Keratinocyte (primary cell): Measurements from ENCODE around the gene C1orf35. TPM values are rescaled to one million over a fixed set of nuclear protein-coding genes. Genes with fewer than 3 reads are reported as not detected.

Source experiments
- DNase-seq: peaks from one replicate; pipeline ENCODE4 v3.0.0-alpha.2; 2011; ENCODE audit warnings: low read depth, missing footprints, low spot score
- FAIRE-seq: peaks from 2 replicates; lab custom pipeline; 2011; peaks lifted over from hg19 to GRCh38; lab: Jason Lieb, UNC
- H2AFZ ChIP-seq: 2 replicates; pipeline ENCODE4 v1.6.0; 2012; ENCODE audit warnings: low read length, control low read depth, inconsistent platforms; ENCODE audit not compliant: control insufficient read depth
- H3K27ac ChIP-seq: 2 replicates; pipeline ENCODE4 v1.5.1; 2011; ENCODE audit warnings: low read length; ENCODE audit not compliant: control insufficient read depth, insufficient read depth
- H3K27me3 ChIP-seq: 3 replicates; pipeline ENCODE4 v1.6.0; 2011; ENCODE audit warnings: low read length; ENCODE audit not compliant: control insufficient read depth, insufficient read depth; ENCODE audit errors: extremely low read depth
- H3K36me3 ChIP-seq, 2 experiments: 2 replicates in 1 of 2; 3 replicates in 1 of 2; pipeline ENCODE4 v1.5.1; 2011; ENCODE audit warnings: low read length in 2 of 2, mild to moderate bottlenecking in 1 of 2; ENCODE audit not compliant: control insufficient read depth in 2 of 2, insufficient read depth in 2 of 2; ENCODE audit errors: extremely low read depth in 1 of 2
- H3K4me1 ChIP-seq: 3 replicates; pipeline ENCODE4 v1.5.1; 2011; ENCODE audit warnings: low read length; ENCODE audit not compliant: control insufficient read depth, insufficient read depth; ENCODE audit errors: extremely low read depth
- H3K4me2 ChIP-seq: 3 replicates; pipeline ENCODE4 v1.6.0; 2011; ENCODE audit warnings: low read depth, low read length; ENCODE audit not compliant: control insufficient read depth, insufficient read depth; ENCODE audit errors: extremely low read depth
- H3K4me3 ChIP-seq, 3 experiments: fragments of 200-600 bp in 1 of 3; sonication (generic) in 1 of 3; 2 replicates in 2 of 3; 3 replicates in 1 of 3; pipeline ENCODE4 v1.5.1; 2011 to 2016; ENCODE audit warnings: low read length in 3 of 3, mild to moderate bottlenecking in 3 of 3, control low read depth in 2 of 3, inconsistent platforms in 1 of 3, low read depth in 1 of 3, mixed read lengths in 1 of 3, mixed run types in 1 of 3, moderate library complexity in 1 of 3; ENCODE audit not compliant: control insufficient read depth in 2 of 3, insufficient read depth in 2 of 3; ENCODE audit errors: extremely low read depth in 1 of 3
- H3K79me2 ChIP-seq: 2 replicates; pipeline ENCODE4 v1.6.0; 2012; ENCODE audit warnings: low read length; ENCODE audit not compliant: control insufficient read depth, insufficient read depth
- H3K9ac ChIP-seq: 3 replicates; pipeline ENCODE4 v1.6.0; 2011; ENCODE audit warnings: low read length; ENCODE audit not compliant: control insufficient read depth, insufficient read depth; ENCODE audit errors: extremely low read depth
- H3K9me1 ChIP-seq: 3 replicates; pipeline ENCODE4 v1.6.0; 2011; ENCODE audit warnings: low read length; ENCODE audit not compliant: control insufficient read depth, insufficient read depth; ENCODE audit errors: extremely low read depth
- H3K9me3 ChIP-seq: 2 replicates; pipeline ENCODE4 v1.5.1; 2012; ENCODE audit warnings: low read depth, low read length; ENCODE audit not compliant: control insufficient read depth
- H4K20me1 ChIP-seq: 3 replicates; pipeline ENCODE4 v1.6.0; 2011; ENCODE audit warnings: low read length; ENCODE audit not compliant: control insufficient read depth, insufficient read depth; ENCODE audit errors: extremely low read depth
- EZH2 ChIP-seq: IDR thresholded peaks from one replicate; pipeline ENCODE4 v1.6.1; 2012; ENCODE audit warnings: inconsistent platforms, mild to moderate bottlenecking, low read length, moderate library complexity
- dilution Hi-C: fragments of 300-500 bp; cut with MboI; formaldehyde crosslinking; loops from one replicate; pipeline ENCODE4 v1.7.0; 2020; ENCODE audit warnings: low sequenced_read_pairs; ENCODE audit not compliant: extremely low pct_ligation_motif_present
- polyA minus RNA-seq, 3 experiments: library from RNA; depleted of rRNA, polyadenylated mRNA; stranded (reverse); fragments of >200 nt; gene quantifications; 1 replicate in 1 of 3; 2 replicates in 1 of 3; 3 replicates in 1 of 3; pipeline ENCODE4 v1.2.3, GENCODE V29; 2011
- polyA plus RNA-seq, 5 experiments: library from polyadenylated mRNA; depleted of rRNA in 3 of 5; stranded (reverse) in 3 of 5; stranded (forward) in 1 of 5; unstranded in 1 of 5; fragments of >200 nt; gene quantifications; 1 replicate in 1 of 5; 2 replicates in 3 of 5; 3 replicates in 1 of 5; pipeline versions ENCODE4 v1.2.1 to v1.2.3, GENCODE V29; 2011 to 2012; ENCODE audit warnings: missing spikeins in 2 of 5, low read depth in 1 of 5, low replicate concordance in 1 of 5
- TF ChIP-seq, protein P1 (sequence below), 3 experiments: IDR thresholded peaks in 1 of 3; conservative IDR thresholded peaks in 1 of 3; optimal IDR thresholded peaks in 1 of 3; 2 replicates in 2 of 3; 3 replicates in 1 of 3; pipeline versions ENCODE3 to v1.5.1; 2011; ENCODE audit warnings: low read length in 3 of 3, mild to moderate bottlenecking in 3 of 3, moderate library complexity in 2 of 3, control low read depth in 1 of 3, inconsistent platforms in 1 of 3; ENCODE audit not compliant: insufficient read depth in 2 of 3; ENCODE audit errors: extremely low read depth in 1 of 3

The C1orf35 gene
- polyA plus RNA-seq (8.2 to 11.9 TPM (median 10.0 TPM) in 3 replicates), polyA minus RNA-seq (0.99 to 7.7 TPM (median 1.2 TPM) in 3 replicates)
- polyA plus RNA-seq (2011; ENCODE audit: low read depth): 8.0 TPM
- 4.4 and 10.2 TPM in 2 replicates for polyA plus RNA-seq (2011; cell fraction: cytosol; rRNA removed)
- polyA plus RNA-seq (2011; cell fraction: nucleus; rRNA removed): 21.2 and 27.6 TPM in 2 replicates
- 12.5 and 16.4 TPM in 2 replicates for polyA plus RNA-seq (2012; ENCODE audit: low replicate concordance)
- polyA minus RNA-seq (2011; cell fraction: cytosol; rRNA and poly(A)+ RNA removed): 7.7 TPM
- 2.4 and 2.8 TPM in 2 replicates for polyA minus RNA-seq (2011; cell fraction: nucleus; rRNA and poly(A)+ RNA removed)

DNA sequence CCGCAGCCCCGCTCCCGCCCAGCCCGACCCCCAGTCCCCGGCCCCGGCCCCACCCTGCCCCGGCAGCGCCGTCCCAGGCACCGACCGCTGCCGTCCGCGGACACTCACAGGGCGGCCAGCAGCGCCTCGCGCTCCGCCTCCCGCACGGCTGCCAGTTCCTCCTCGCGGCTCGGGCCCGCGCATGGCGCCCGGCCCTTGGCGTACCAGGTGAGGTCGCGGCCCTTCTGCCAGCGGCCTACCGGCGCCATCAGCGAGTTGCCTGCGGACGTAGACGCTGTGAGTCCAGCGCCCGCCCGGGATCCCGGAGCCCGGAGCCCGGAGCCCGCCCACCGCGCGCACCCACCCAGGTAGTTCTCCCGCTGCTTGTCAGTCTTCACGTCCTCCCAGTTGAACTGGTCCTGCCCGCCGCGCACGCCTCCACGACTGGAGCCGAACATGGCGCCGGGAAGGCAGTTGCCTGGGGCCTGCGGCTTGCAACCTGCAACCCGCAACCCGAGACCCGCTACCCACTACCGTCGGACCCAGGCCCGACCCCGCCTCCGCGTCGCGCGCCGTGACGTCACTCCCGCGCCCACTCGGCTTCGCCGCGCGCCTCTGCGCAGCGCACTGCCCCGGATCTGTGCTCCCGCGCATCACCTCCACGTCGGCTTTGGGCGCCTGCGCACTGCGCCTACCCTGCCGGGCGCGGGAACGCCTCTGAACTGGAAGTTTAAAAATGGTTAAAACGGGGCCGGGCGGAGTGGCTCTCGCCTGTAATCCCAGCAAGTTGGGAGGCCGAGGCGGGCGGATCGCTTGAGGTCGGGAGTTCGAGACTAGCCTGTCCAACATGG is at the start of gene C1orf35:
TSS of gene C1orf35 (minus strand) at position 535 of the 830 bp plus-strand sequence. CDS start at position 437, 98 bp downstream.
- Histone ChIP-seq H3K79me2 (peaks cover 42% of the 10 kb centered on the region), H3K9ac (peak within 1 kb of the TSS; percentile 79), H3K4me2 (peak within 1 kb of the TSS; percentile 80), H3K9me1 (peaks cover 2% of the 10 kb centered on the region), H2AFZ (peak within 1 kb of the TSS; percentile 97), H3K27ac (peak within 1 kb of the TSS; percentile 72), H3K9me3 (no peaks in the 10 kb centered on the region), H3K27me3 (no peaks in the 10 kb centered on the region), H3K4me1 (peaks cover 6% of the 10 kb centered on the region), H4K20me1 (peaks cover 18% of the 10 kb centered on the region), H3K4me3 (peak within 1 kb of the TSS; percentile 72 to 87 (median 75)), H3K36me3 (peaks cover 21 to 31% of the 10 kb centered on the region in 2 experiments)
- TF ChIP-seq, protein P1, sequence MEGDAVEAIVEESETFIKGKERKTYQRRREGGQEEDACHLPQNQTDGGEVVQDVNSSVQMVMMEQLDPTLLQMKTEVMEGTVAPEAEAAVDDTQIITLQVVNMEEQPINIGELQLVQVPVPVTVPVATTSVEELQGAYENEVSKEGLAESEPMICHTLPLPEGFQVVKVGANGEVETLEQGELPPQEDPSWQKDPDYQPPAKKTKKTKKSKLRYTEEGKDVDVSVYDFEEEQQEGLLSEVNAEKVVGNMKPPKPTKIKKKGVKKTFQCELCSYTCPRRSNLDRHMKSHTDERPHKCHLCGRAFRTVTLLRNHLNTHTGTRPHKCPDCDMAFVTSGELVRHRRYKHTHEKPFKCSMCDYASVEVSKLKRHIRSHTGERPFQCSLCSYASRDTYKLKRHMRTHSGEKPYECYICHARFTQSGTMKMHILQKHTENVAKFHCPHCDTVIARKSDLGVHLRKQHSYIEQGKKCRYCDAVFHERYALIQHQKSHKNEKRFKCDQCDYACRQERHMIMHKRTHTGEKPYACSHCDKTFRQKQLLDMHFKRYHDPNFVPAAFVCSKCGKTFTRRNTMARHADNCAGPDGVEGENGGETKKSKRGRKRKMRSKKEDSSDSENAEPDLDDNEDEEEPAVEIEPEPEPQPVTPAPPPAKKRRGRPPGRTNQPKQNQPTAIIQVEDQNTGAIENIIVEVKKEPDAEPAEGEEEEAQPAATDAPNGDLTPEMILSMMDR (optimal IDR thresholded peaks at IDR 0.05 in 1 of 3, IDR thresholded peaks at IDR 0.05 in 1 of 3, conservative IDR thresholded peaks at IDR 0.05 in 1 of 3; ENCODE audit: extremely low read depth in 1 of 3, insufficient read depth in 2 of 3, low read length in 3 of 3): peak in 1 of 3 experiments; percentile 1
- no peak for TF ChIP-seq EZH2
- FAIRE-seq: no peak
- DNase-seq: no peak
- dilution Hi-C loops: no loop called here

DNA sequence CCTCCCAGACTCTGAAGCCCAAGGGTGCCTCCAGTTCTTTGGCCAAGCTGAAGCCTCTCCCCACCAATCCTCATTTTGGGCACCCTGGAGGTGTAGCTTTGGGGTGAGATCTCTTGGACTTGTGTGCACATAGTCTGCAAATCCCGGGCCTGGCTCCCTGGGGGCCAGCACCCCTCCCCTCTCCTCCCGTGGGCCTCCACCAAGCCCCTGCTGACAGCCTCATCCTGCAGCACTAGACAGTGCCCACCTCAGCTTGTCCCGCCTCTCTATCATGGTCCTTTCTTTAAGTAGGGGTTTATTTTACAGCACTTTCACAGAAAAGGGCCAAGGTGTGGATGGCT is 49.8 kb upstream of the C1orf35 start:
- Histone ChIP-seq H3K4me2 (no peak overlapping the region), H3K9me1 (no peaks in the 10 kb centered on the region), H4K20me1 (peaks cover 3% of the 10 kb centered on the region), H3K79me2 (peaks cover 2% of the 10 kb centered on the region), H3K36me3 (peaks cover 12 to 17% of the 10 kb centered on the region in 2 experiments), H3K4me3 (no peak overlapping the region), H3K4me1 (peaks cover 46% of the 10 kb centered on the region), H3K27ac (no peak overlapping the region), H3K9ac (no peak overlapping the region), H2AFZ (no peak overlapping the region), H3K27me3 (no peaks in the 10 kb centered on the region), H3K9me3 (no peaks in the 10 kb centered on the region)
- no peak for FAIRE-seq
- DNase-seq: no peak
- TF ChIP-seq, protein P1 (optimal IDR thresholded peaks at IDR 0.05 in 1 of 3, IDR thresholded peaks at IDR 0.05 in 1 of 3, conservative IDR thresholded peaks at IDR 0.05 in 1 of 3; ENCODE audit: extremely low read depth in 1 of 3, insufficient read depth in 2 of 3, low read length in 3 of 3): no peak
- TF ChIP-seq EZH2: no peak
- dilution Hi-C loops: no loop called here
